22Rv1 (cell line): ENCODE data around the gene CDCA7L.

Experiments used
- H3K27ac ChIP-seq: fragments of 450-650 bp; 2 replicates; pipeline ENCODE4 v1.5.1; 2017
- ZFX ChIP-seq: fragments of 450-650 bp; IDR thresholded peaks from 2 replicates; pipeline ENCODE4 v1.6.1; 2017; ENCODE audit warnings: antibody characterized with exemption, borderline replicate concordance
- TF ChIP-seq, protein P1 (sequence below): fragments of 450-650 bp; IDR thresholded peaks from 2 replicates; pipeline ENCODE4 v1.5.1; 2017; ENCODE audit warnings: mild to moderate bottlenecking

The CDCA7L gene

DNA sequence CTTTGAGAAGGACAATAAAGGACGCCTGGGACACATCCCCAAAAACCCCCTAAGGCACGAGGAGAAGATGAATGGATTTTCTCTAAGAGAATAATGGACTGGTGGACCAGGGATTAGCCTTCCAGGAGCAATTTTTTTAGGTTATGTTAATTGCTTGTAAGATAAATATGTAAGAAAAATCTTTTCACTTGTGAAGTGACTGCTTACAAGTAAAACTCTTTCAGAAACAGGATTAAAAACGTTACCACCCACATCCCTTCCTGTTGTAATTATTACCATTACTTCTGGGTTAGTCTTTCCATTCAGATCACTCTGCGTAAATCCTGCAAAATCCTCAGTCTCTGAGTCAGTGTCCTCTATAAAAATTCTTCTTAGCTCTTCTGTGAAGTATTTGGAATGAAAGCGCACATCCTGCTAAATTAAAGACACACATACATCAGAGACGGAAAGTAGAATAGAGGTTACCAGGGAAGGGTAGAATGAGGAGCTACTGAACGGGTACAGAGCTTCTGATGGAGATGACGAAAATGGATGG, 34.3 kb downstream of the CDCA7L start:
- no peak overlapping the region for H3K27ac ChIP-seq
- TF ChIP-seq ZFX = no peak
- TF ChIP-seq, protein P1, sequence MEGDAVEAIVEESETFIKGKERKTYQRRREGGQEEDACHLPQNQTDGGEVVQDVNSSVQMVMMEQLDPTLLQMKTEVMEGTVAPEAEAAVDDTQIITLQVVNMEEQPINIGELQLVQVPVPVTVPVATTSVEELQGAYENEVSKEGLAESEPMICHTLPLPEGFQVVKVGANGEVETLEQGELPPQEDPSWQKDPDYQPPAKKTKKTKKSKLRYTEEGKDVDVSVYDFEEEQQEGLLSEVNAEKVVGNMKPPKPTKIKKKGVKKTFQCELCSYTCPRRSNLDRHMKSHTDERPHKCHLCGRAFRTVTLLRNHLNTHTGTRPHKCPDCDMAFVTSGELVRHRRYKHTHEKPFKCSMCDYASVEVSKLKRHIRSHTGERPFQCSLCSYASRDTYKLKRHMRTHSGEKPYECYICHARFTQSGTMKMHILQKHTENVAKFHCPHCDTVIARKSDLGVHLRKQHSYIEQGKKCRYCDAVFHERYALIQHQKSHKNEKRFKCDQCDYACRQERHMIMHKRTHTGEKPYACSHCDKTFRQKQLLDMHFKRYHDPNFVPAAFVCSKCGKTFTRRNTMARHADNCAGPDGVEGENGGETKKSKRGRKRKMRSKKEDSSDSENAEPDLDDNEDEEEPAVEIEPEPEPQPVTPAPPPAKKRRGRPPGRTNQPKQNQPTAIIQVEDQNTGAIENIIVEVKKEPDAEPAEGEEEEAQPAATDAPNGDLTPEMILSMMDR = no peak

DNA sequence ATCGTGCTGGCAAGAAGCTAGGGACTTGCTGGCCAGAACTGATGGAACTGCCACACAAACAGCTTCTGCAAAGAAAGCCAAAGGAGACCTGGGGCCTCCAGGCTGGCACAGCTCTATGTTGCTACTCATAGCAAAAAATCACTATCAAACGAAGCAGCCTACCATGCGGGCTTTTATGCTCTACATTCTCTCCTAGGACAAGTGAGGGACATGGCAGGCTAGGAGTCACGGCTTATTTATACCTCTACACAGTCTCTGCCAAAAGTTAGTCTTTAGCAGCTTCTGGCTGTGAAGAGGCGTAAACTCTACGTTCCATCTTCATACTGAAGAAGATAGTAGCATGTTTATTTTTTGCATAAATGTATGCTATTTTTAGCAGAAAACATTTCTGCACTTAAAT, 35.4 kb downstream of the CDCA7L start:
- TF ChIP-seq ZFX = no peak
- TF ChIP-seq, protein P1 = no peak
- no peak overlapping the region for H3K27ac ChIP-seq

DNA sequence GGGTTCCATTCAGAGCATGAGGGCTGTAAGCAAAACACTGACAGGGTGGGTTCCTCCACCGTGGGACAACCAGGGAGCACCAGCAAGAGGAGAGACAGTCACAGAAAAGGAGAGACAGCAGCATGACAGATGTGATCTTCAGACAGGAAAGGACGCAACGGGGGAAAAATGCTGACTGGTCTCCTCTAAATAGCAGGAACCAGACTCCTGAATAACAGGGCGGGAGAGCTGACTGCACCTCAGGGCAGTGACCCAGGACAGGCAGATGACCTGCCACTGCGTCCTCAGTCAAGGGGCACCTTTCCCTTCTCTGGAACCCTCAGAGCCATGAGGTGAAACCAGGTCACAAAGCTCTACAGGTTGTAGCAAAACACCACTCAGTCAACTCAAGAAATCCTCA, 37.0 kb downstream of the CDCA7L start:
- H3K27ac ChIP-seq = no peak overlapping the region
- TF ChIP-seq ZFX = no peak
- TF ChIP-seq, protein P1 = no peak

DNA sequence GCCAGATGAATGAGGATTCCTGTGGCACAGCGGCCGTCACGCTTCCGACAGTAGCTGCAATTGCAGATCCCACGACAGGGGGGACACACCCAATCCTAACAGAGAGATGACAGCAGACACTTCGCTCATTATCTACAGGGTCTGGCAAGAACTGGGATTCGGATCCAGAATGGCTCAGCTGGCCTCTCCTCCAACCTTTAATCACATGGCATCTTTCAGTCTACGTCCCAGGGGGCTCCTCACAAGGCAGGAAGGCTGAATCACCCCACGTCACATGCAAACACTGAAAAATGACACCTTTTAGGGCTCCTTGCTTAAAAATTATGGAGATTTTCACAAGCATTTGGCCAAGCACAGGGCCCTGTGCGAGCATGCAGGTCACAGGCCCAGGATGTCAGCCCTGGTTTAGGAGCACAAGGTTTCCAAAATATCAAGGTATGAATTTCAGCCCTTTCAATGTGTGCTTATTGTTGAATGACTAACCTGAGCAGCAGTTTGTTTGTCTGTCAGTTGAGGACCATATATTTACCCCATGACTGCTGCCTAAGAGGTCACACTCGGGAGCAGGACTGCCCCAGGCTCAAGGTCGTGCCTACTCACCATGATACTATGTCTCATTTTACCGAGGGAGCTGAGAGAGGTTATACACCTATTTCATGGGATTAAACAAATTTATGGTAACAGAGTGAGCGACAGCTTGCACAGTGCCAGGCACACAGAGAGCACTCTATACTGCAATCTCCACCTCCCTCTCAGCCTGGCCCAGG, 42.5 kb downstream of the CDCA7L start:
- TF ChIP-seq ZFX = no peak
- TF ChIP-seq, protein P1 = no peak
- no peak overlapping the region for H3K27ac ChIP-seq

DNA sequence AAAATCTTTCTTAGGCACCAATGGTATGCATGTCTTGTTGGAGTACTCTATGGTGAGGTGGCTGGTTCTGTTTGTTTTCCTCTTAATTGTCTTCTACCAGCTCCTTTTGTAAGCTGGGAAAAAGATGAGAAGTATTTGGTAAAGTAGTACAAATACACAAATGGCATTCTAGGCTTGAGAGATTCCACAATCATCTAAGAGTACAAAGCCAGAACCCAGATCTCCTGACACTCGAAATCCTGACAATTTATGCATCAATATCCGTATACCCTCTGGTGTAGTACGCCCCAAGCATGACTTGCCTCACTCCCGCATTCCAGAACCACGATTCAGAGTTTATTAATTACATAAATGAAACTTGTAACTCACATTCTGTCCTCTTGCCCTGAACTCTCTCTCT, 43.5 kb downstream of the CDCA7L start:
- H3K27ac ChIP-seq = no peak overlapping the region

DNA sequence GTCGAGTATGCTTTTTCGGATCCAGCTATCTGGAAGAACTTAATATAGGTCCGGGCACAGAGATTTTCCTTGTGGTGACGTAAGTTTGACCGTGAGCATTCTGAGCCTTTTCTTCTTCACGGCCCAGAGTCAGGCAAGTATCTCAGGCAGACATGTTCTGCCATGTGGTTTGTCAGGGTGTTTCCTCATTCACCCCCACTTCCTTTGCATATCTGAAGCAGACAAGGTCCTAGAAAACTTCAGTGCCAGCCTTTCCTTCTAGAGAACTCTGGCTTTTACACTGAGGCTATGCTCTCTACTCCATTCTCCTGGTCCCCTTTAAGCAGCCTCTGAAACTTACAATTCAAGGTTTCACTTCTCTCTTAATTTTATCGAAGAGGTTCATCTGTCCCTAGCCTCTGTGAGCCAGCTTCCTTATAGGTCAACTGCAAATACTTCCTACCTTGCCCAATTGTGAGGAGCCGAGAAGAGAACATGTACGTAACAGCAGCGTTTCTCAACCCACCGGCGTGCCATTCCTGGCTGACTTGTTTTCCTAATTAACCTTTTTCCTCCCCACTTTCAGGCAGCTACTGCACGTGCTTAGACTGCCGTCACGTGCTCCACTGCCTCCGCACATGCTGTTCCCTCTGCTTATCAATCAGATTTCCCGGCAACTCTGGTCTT, 47.3 kb downstream of the CDCA7L start:
- TF ChIP-seq, protein P1 = no peak
- no peak for TF ChIP-seq ZFX
- no peak overlapping the region for H3K27ac ChIP-seq

More for the DNA sequence above, 43.5 kb downstream of the CDCA7L start:
- TF ChIP-seq, protein P1 = no peak
- TF ChIP-seq ZFX = no peak

DNA sequence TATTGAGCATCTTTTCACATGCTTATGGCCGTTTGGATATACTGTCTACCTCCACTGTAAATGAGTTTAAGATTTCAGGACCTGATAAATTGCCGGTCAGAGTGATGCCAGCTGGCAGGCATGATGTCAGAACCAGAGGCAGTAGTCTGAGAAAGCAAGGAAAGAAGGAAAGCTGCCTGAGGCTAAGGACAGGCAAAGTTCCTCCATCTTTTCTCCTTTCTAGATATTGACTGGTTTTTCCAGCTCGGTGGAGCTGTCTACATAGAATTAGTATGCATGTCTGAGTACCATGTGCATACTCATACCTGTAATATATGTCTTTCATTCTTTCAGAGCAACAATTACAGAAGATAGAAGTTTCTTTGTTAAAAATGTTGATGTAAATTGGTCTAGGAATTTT, 52.3 kb downstream of the CDCA7L start:
- H3K27ac ChIP-seq = no peak overlapping the region
- no peak for TF ChIP-seq ZFX
- TF ChIP-seq, protein P1 = no peak
